ENCODE data around the gene SLC33A1. TPM values are rescaled to one million over a fixed set of nuclear protein-coding genes. Genes with fewer than 3 reads are reported as not detected.

The SLC33A1 gene
- total and polyA plus RNA-seq, 10 of the 15 experiments (the other 5 are each of a cell fraction or from before 2014, with no cell fraction given), result 6.4 to 25.2 (median 19.8) TPM

DNA sequence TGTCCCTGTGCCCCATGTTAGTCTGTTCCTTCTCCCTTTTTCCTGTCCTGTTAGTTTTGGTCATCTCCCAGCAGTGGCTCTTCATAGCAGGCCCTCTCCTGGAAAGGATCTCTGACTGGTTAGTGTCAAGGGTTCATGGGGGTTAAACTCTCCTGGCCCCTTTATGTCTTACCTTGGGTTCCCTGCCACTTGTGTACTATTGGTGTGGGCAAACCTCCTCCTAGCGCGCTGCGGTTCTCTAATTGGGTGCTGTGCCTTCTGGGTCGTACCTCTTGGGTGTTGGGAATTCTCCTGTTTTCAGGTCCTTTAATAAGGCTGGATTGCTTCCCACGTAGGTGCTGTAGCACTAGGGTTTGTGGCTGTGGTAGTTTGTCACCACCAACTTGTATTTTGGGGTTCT is 35.0 kb upstream of the SLC33A1 start (continued):
- TF ChIP-seq, protein P1, sequence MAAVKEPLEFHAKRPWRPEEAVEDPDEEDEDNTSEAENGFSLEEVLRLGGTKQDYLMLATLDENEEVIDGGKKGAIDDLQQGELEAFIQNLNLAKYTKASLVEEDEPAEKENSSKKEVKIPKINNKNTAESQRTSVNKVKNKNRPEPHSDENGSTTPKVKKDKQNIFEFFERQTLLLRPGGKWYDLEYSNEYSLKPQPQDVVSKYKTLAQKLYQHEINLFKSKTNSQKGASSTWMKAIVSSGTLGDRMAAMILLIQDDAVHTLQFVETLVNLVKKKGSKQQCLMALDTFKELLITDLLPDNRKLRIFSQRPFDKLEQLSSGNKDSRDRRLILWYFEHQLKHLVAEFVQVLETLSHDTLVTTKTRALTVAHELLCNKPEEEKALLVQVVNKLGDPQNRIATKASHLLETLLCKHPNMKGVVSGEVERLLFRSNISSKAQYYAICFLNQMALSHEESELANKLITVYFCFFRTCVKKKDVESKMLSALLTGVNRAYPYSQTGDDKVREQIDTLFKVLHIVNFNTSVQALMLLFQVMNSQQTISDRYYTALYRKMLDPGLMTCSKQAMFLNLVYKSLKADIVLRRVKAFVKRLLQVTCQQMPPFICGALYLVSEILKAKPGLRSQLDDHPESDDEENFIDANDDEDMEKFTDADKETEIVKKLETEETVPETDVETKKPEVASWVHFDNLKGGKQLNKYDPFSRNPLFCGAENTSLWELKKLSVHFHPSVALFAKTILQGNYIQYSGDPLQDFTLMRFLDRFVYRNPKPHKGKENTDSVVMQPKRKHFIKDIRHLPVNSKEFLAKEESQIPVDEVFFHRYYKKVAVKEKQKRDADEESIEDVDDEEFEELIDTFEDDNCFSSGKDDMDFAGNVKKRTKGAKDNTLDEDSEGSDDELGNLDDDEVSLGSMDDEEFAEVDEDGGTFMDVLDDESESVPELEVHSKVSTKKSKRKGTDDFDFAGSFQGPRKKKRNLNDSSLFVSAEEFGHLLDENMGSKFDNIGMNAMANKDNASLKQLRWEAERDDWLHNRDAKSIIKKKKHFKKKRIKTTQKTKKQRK (IDR thresholded peaks at IDR 0.05; ENCODE audit: low read depth, low read length), result no peak
- no peak for TF ChIP-seq JUND (IDR thresholded peaks at IDR 0.05; ENCODE audit: low read depth, low read length)
- no peak for TF ChIP-seq HCFC1 (IDR thresholded peaks at IDR 0.05; ENCODE audit: low read length)
- no peak for TF ChIP-seq CHD1 (IDR thresholded peaks at IDR 0.05; ENCODE audit: low read depth, low read length)
- no peak for TF ChIP-seq NFXL1 (IDR thresholded peaks at IDR 0.05; ENCODE audit: borderline replicate concordance)
- no peak for TF ChIP-seq PAX5 (IDR thresholded peaks at IDR 0.05; ENCODE audit: borderline replicate concordance, low read depth, low read length)
- TF ChIP-seq NFYA (IDR thresholded peaks at IDR 0.05; ENCODE audit: borderline replicate concordance, low read depth, low read length), result no peak
- TF ChIP-seq CBX5 (IDR thresholded peaks at IDR 0.05; ENCODE audit: low read depth), result no peak
- no peak for TF ChIP-seq SREBF2 (IDR thresholded peaks at IDR 0.05; ENCODE audit: low read length)

DNA sequence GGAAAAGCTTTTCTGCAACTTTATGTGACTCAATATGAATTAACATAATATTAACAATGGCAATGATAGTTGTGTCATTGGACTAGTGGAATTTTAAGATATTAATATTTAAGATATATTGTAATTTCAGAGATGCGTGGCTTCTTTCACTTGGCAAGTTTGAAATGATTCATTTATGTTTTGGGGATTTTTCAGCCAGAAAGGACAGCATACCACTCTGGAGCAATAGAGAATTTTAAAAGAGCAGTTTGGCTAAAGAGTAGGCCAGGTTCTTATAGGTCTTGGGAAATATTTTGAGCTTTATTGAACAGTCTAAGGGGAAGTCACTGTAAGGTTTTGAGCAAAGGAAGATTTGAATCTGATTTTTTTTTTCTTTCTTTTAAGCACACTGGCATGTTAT is 32.7 kb upstream of the SLC33A1 start:
- RAD21 ChIA-PET (ENCODE audit: unreplicated experiment), result interaction anchor here (1.1 kb wide), 1 partner anchor 17 kb away, joined by 3 read pairs; no protein-coding TSS in a partner anchor
- Histone ChIP-seq H2AFZ (ENCODE audit: control insufficient read depth, low read depth, low read length) (no peak overlapping the region), H3K36me3 (ENCODE audit: control insufficient read depth in 2 of 2, insufficient read depth in 2 of 2, low read length in 1 of 2) (peaks cover 0 to 4% of the 10 kb centered on the region in 2 experiments; a peak in 1 of 4 replicates), H3K79me2 (ENCODE audit: control insufficient read depth, insufficient read depth, low read length) (peaks cover 92% of the 10 kb centered on the region), H3K4me1 (ENCODE audit: control insufficient read depth, insufficient read depth, low read length) (no peaks in the 10 kb centered on the region), H3K4me2 (ENCODE audit: control insufficient read depth, insufficient read depth) (no peak overlapping the region), H4K20me1 (ENCODE audit: control insufficient read depth, insufficient read depth) (no peaks in the 10 kb centered on the region), H3K27me3 (replicated peaks in 1 of 2; ENCODE audit: control insufficient read depth in 2 of 2, insufficient read depth in 2 of 2, low read length in 1 of 2) (no peaks in the 10 kb centered on the region), H3K9ac (ENCODE audit: control insufficient read depth, insufficient read depth, low read length) (no peak overlapping the region), H3K4me3 (no peak overlapping the region), H3K9me3 (replicated peaks; ENCODE audit: control insufficient read depth, insufficient read depth, low read length) (no peaks in the 10 kb centered on the region), H3K27ac (ENCODE audit: control insufficient read depth, insufficient read depth) (peak overlapping the region; percentile 28; the same call in 1 of the 2 replicates)
- ATAC-seq, result peak; percentile 36
- CTCF ChIA-PET, result interaction anchor here (1.5 kb wide), 1 partner anchor 8 kb away, joined by 3 read pairs; no protein-coding TSS in a partner anchor
- in situ Hi-C loops (cut with MboI), result no loop called here
- intact Hi-C loops (cut with micrococcal nuclease; ENCODE audit: unreplicated experiment), result no loop called here
- SMC1A ChIA-PET (ENCODE audit: uncharacterized antibody, unreplicated experiment), result interaction anchor here (0.8 to 2.1 kb wide), 4 partner anchors 14 to 81 kb away, joined by 3 to 6 read pairs (median 4); partner anchors contain the start of gene C3orf33
- 44% methylated on average over 1 of the region's 1 CpG for WGBS (ENCODE audit: insufficient coverage, insufficient replicate concordance, low lambda C conversion rate, missing lambda C conversion rate)
- FAIRE-seq, result no peak
- BruUV-seq (replicated peaks), result TSS peak; percentile 1
- POLR2A ChIA-PET, result no interaction called here
- no peak for DNase-seq (ENCODE audit: low read depth, low spot score)
- TF ChIP-seq CBX5 (IDR thresholded peaks at IDR 0.05; ENCODE audit: low read depth) (no peak), CREM (IDR thresholded peaks at IDR 0.05; ENCODE audit: low read depth) (no peak), NFXL1 (IDR thresholded peaks at IDR 0.05; ENCODE audit: borderline replicate concordance) (no peak), RELA (IDR thresholded peaks at IDR 0.05; ENCODE audit: borderline replicate concordance, partially characterized antibody) (no peak), BCL11A (IDR thresholded peaks at IDR 0.05; ENCODE audit: low read depth, low read length) (no peak), YY1 (IDR thresholded peaks at IDR 0.05; ENCODE audit: low read depth, low read length) (no peak), CBFB (IDR thresholded peaks at IDR 0.05; ENCODE audit: low read depth) (no peak), ETV6 (conservative IDR thresholded peaks at IDR 0.05 in 1 of 2, IDR thresholded peaks at IDR 0.05 in 1 of 2; ENCODE audit: borderline replicate concordance in 1 of 2, low read depth in 1 of 2) (no peak), SP1 (IDR thresholded peaks at IDR 0.05; ENCODE audit: low read depth, low read length) (no peak)
- TF ChIP-seq, protein P2, sequence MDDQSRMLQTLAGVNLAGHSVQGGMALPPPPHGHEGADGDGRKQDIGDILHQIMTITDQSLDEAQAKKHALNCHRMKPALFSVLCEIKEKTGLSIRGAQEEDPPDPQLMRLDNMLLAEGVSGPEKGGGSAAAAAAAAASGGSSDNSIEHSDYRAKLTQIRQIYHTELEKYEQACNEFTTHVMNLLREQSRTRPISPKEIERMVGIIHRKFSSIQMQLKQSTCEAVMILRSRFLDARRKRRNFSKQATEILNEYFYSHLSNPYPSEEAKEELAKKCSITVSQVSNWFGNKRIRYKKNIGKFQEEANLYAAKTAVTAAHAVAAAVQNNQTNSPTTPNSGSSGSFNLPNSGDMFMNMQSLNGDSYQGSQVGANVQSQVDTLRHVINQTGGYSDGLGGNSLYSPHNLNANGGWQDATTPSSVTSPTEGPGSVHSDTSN (IDR thresholded peaks at IDR 0.05; ENCODE audit: insufficient replicate concordance, low read depth, low read length), result no peak
- TF ChIP-seq, protein P3, sequence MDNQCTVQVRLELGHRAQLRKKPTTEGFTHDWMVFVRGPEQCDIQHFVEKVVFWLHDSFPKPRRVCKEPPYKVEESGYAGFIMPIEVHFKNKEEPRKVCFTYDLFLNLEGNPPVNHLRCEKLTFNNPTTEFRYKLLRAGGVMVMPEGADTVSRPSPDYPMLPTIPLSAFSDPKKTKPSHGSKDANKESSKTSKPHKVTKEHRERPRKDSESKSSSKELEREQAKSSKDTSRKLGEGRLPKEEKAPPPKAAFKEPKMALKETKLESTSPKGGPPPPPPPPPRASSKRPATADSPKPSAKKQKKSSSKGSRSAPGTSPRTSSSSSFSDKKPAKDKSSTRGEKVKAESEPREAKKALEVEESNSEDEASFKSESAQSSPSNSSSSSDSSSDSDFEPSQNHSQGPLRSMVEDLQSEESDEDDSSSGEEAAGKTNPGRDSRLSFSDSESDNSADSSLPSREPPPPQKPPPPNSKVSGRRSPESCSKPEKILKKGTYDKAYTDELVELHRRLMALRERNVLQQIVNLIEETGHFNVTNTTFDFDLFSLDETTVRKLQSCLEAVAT (IDR thresholded peaks at IDR 0.05), result no peak

Data from GM12878 (cell line).